Parathyroid adenoma (tissue), 2 donors: ENCODE data around the gene TOM1L2.

ENCODE experiments used
- H2AFZ ChIP-seq: fragments of 300-600 bp; sonication (generic); one replicate; pipeline ENCODE4 v1.7.0; 2017; ENCODE audit warnings: antibody characterized with exemption, mild to moderate bottlenecking
- H3K27ac ChIP-seq: fragments of 300-600 bp; sonication (generic); one replicate; pipeline ENCODE4 v1.7.0; 2017
- H3K27me3 ChIP-seq: fragments of 300-600 bp; sonication (generic); one replicate; pipeline ENCODE4 v1.7.0; 2017; ENCODE audit warnings: low read length; ENCODE audit not compliant: control insufficient read depth, insufficient read depth
- H3K36me3 ChIP-seq: fragments of 300-600 bp; sonication (generic); one replicate; pipeline ENCODE4 v1.7.0; 2017; ENCODE audit warnings: low read length; ENCODE audit not compliant: control insufficient read depth, insufficient read depth
- H3K4me1 ChIP-seq: fragments of 300-600 bp; sonication (generic); one replicate; pipeline ENCODE4 v1.7.0; 2017; ENCODE audit warnings: control low read depth
- H3K4me2 ChIP-seq: fragments of 300-600 bp; sonication (generic); one replicate; pipeline ENCODE4 v1.7.0; 2017; ENCODE audit warnings: low read length
- H3K4me3 ChIP-seq: fragments of 300-600 bp; sonication (generic); one replicate; pipeline ENCODE4 v1.7.0; 2017; ENCODE audit warnings: low read depth, low read length
- H3K79me2 ChIP-seq: fragments of 300-600 bp; sonication (generic); one replicate; pipeline ENCODE4 v1.7.0; 2017; ENCODE audit warnings: control low read depth
- H3K9ac ChIP-seq: fragments of 300-600 bp; sonication (generic); one replicate; pipeline ENCODE4 v1.7.0; 2017; ENCODE audit warnings: mild to moderate bottlenecking
- H3K9me3 ChIP-seq: fragments of 300-600 bp; sonication (generic); one replicate; pipeline ENCODE4 v1.7.0; 2017; ENCODE audit warnings: low read length; ENCODE audit not compliant: control insufficient read depth
- CTCF ChIP-seq: fragments of 300-600 bp; sonication (generic); IDR thresholded peaks from one replicate; pipeline ENCODE4 v1.7.0; 2017; ENCODE audit warnings: antibody characterized with exemption, mild to moderate bottlenecking
- donor health status: primary hyperparathyroidism.

TOM1L2 gene

GRCh38 chr17:17811381-17812210 lies 160.6 kb downstream of the TOM1L2 start:
- Histone ChIP-seq H3K9ac (no peak overlapping the region), H3K4me1 (peaks cover 9% of the 10 kb centered on the region), H3K79me2 (peaks cover 4% of the 10 kb centered on the region), H3K27ac (peak overlapping the region; percentile 15), H3K9me3 (no peaks in the 10 kb centered on the region), H3K4me3 (no peak overlapping the region), H3K27me3 (no peaks in the 10 kb centered on the region), H3K36me3 (no peaks in the 10 kb centered on the region), H2AFZ (no peak overlapping the region), H3K4me2 (peak overlapping the region; percentile 27)
- no peak for TF ChIP-seq CTCF

DNA sequence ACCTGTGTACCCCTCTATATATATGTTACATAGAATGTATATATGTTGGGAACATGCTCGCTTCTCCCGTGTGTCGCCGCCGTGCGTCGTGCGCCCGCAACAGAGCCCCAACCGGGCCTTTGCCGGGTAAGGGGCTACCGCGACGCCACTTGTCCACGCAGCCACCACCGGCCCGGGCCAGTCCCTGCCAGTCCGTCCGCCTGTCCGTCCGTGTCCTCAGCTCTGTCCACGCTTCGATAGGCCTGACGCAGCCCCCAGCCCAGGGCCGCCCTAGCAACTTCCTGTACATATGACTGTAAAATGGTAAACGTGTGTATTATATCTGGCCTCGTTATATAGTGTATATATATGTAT lies 161.3 kb downstream of the TOM1L2 start:
- no peak for TF ChIP-seq CTCF
- Histone ChIP-seq H3K4me3 (no peak overlapping the region), H2AFZ (no peak overlapping the region), H3K4me2 (no peak overlapping the region), H3K9me3 (no peaks in the 10 kb centered on the region), H3K79me2 (peaks cover 6% of the 10 kb centered on the region), H3K36me3 (no peaks in the 10 kb centered on the region), H3K27ac (no peak overlapping the region), H3K27me3 (no peaks in the 10 kb centered on the region), H3K9ac (no peak overlapping the region), H3K4me1 (peaks cover 9% of the 10 kb centered on the region)

DNA sequence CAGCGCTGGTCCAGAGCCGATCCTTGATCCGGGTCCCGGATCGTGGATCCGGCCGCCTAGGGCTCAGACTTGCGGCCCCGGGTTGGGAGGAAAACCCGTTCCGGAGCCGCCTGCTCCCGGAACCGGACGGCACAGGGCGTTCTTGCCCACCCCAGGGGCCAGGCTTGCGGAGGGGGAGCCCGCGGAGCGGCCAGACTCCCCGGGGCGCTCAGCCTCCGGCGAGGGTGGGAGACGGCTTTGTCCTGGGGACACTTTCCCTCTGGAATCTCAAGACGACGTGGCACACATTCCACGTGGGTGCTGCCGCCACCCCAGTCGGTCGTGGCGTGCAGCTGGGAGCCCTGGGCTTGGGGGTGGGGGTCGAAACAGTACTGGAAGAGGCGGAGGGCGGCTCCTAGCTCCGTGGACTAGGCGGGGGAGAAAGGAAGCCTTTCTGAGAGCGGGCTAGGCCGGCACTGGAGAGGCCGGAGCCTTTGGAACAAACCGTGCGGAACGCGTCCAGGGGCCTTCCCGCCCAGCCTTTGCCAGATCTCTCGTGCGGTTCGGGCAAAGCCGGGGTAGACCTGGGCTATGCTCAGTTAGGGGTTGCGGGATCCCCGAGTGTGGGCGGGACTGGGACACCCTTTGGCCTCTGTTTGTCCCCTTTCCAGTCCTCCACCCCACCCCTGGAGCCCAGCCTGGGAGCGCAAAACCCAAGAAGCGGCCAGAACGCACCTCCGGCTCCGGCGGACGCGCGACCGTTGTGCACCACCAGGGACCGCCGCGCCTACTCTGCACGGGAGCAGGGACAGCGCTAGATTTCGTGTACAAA lies 161.9 kb downstream of the TOM1L2 start:
- no peak overlapping the region for H3K27ac ChIP-seq
- H3K9me3 ChIP-seq = no peaks in the 10 kb centered on the region
- no peak overlapping the region for H3K9ac ChIP-seq
- H3K4me3 ChIP-seq = no peak overlapping the region
- H3K36me3 ChIP-seq = no peaks in the 10 kb centered on the region
- no peak overlapping the region for H3K4me2 ChIP-seq
- H2AFZ ChIP-seq = no peak overlapping the region
- peaks cover 9% of the 10 kb centered on the region for H3K4me1 ChIP-seq
- H3K27me3 ChIP-seq = no peaks in the 10 kb centered on the region
- peaks cover 12% of the 10 kb centered on the region for H3K79me2 ChIP-seq
- no peak for TF ChIP-seq CTCF

DNA sequence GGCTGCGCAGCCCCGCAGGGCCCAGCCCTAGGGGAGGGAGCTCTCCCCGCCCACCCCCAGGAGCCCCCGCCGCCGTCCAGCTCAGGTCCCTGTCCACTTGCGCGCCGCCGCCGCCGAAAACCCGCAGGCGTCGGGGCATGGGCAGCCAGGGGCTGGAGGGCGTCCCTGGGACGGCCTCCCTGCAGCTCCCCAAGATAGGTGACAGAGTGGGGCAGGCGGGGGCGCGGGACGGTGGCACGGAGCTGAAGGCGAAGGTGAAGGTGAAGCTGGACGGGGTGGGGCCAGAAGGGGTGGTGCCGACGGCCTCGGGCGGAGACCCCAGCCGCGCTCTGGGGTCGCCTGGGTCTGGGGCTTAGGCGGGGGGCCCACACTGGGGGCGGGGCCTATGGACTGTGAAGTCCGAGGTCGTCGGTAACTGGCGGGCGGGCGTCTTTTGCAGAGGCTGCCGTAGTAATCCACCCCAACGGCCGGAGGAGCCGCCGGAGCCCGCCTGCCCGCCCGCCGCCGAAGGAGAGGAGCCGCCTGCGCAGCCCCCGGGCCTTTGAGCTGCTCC lies 162.6 kb downstream of the TOM1L2 start:
- H3K36me3 ChIP-seq = no peaks in the 10 kb centered on the region

More for the DNA sequence above, 162.6 kb downstream of the TOM1L2 start:
- no peak overlapping the region for H3K4me2 ChIP-seq
- peaks cover 12% of the 10 kb centered on the region for H3K79me2 ChIP-seq
- no peaks in the 10 kb centered on the region for H3K9me3 ChIP-seq
- H3K27ac ChIP-seq = no peak overlapping the region
- TF ChIP-seq CTCF = no peak
- H2AFZ ChIP-seq = no peak overlapping the region
- peaks cover 9% of the 10 kb centered on the region for H3K4me1 ChIP-seq
- no peak overlapping the region for H3K9ac ChIP-seq
- H3K4me3 ChIP-seq = no peak overlapping the region
- H3K27me3 ChIP-seq = no peaks in the 10 kb centered on the region
